Activated naive CD4-positive, alpha-beta T cell treated with anti-CD3 and anti-CD28 coated beads, Interleukin-2, amount 10 ng/mL, durations not matched to agents 7 days and 5 days (primary cell): ENCODE measurements around the gene GTF2IRD1.

Experiments used
- CTCF ChIA-PET: fragments of 350-600 bp; sonication (Branson Sonifier 250); formaldehyde crosslinking; loops from one replicate; lab custom pipeline; 2021; ENCODE audit warnings: antibody characterized with exemption; lab: Charles Lee
- DNase-seq: peaks from one replicate; pipeline ENCODE4 v3.0.0-alpha.2; 2020
- H3K27ac Mint-ChIP-seq: one replicate; pipeline ENCODE4 v1.8.0; 2021; ENCODE audit warnings: mild to moderate bottlenecking, moderate library complexity, mixed read lengths
- H3K27me3 Mint-ChIP-seq: one replicate; pipeline ENCODE4 v1.8.0; 2021; ENCODE audit warnings: mild to moderate bottlenecking, mixed read lengths
- H3K36me3 Mint-ChIP-seq: one replicate; pipeline ENCODE4 v1.8.0; 2021; ENCODE audit warnings: mixed read lengths
- H3K4me1 Mint-ChIP-seq: one replicate; pipeline ENCODE4 v1.8.0; 2021; ENCODE audit warnings: mixed read lengths
- H3K4me3 Mint-ChIP-seq: one replicate; pipeline ENCODE4 v1.8.0; 2021; ENCODE audit warnings: mild to moderate bottlenecking, moderate library complexity, mixed read lengths
- H3K9me3 Mint-ChIP-seq: one replicate; pipeline ENCODE4 v1.8.0; 2021; ENCODE audit warnings: mixed read lengths

Gene GTF2IRD1

GRCh38 chr7:74598558-74598957 is 144.9 kb downstream of the GTF2IRD1 start:
- Mint-ChIP-seq H3K4me1 (peaks cover 5% of the 10 kb centered on the region), H3K27ac (no peak overlapping the region), H3K9me3 (no peaks in the 10 kb centered on the region), H3K27me3 (no peaks in the 10 kb centered on the region), H3K4me3 (no peak overlapping the region), H3K36me3 (no peaks in the 10 kb centered on the region)
- CTCF ChIA-PET = no interaction called here
- no peak for DNase-seq

- Mint-ChIP-seq H3K9me3 (no peaks in the 10 kb centered on the region), H3K27ac (no peak overlapping the region), H3K36me3 (no peaks in the 10 kb centered on the region), H3K4me1 (peaks cover 5% of the 10 kb centered on the region), H3K27me3 (peaks cover 6% of the 10 kb centered on the region), H3K4me3 (no peak overlapping the region)
- DNase-seq = no peak
- CTCF ChIA-PET = no interaction called here
These were observed 145.5 kb downstream of the GTF2IRD1 start for GRCh38 chr7:74599244-74599643.

GRCh38 chr7:74604326-74605020 is 150.8 kb downstream of the GTF2IRD1 start:
- Mint-ChIP-seq H3K4me1 (peaks cover 17% of the 10 kb centered on the region), H3K9me3 (no peaks in the 10 kb centered on the region), H3K4me3 (no peak overlapping the region), H3K27ac (no peak overlapping the region), H3K27me3 (peaks cover 43% of the 10 kb centered on the region), H3K36me3 (no peaks in the 10 kb centered on the region)
- CTCF ChIA-PET = interaction anchor here (1.1 kb wide), 1 partner anchor 12 kb away, joined by 3 read pairs; no protein-coding TSS in a partner anchor
- DNase-seq = no peak

GRCh38 chr7:74606101-74606908 is 152.6 kb downstream of the GTF2IRD1 start:
- peak overlapping the region; percentile 42 for H3K4me3 Mint-ChIP-seq
- CTCF ChIA-PET = interaction anchor here (0.6 kb wide), 1 partner anchor 19 kb away, joined by 3 read pairs; no protein-coding TSS in a partner anchor
- peaks cover 56% of the 10 kb centered on the region for H3K27me3 Mint-ChIP-seq
- H3K36me3 Mint-ChIP-seq = no peaks in the 10 kb centered on the region
- H3K4me1 Mint-ChIP-seq = peaks cover 17% of the 10 kb centered on the region
- peak; percentile 62 for DNase-seq
- no peaks in the 10 kb centered on the region for H3K9me3 Mint-ChIP-seq
- H3K27ac Mint-ChIP-seq = no peak overlapping the region

- H3K27me3 Mint-ChIP-seq = peaks cover 61% of the 10 kb centered on the region
- CTCF ChIA-PET = interaction anchor here (0.6 kb wide), 1 partner anchor 19 kb away, joined by 3 read pairs; no protein-coding TSS in a partner anchor
- peaks cover 17% of the 10 kb centered on the region for H3K4me1 Mint-ChIP-seq
- no peaks in the 10 kb centered on the region for H3K9me3 Mint-ChIP-seq
- peak overlapping the region; percentile 42 for H3K4me3 Mint-ChIP-seq
- no peaks in the 10 kb centered on the region for H3K36me3 Mint-ChIP-seq
- H3K27ac Mint-ChIP-seq = no peak overlapping the region
- DNase-seq = no peak
These were observed 153.3 kb downstream of the GTF2IRD1 start for GRCh38 chr7:74606909-74607510.

GRCh38 chr7:74612015-74612829 is 158.5 kb downstream of the GTF2IRD1 start:
- DNase-seq = no peak
- Mint-ChIP-seq H3K36me3 (no peaks in the 10 kb centered on the region), H3K9me3 (no peaks in the 10 kb centered on the region), H3K4me1 (peaks cover 20% of the 10 kb centered on the region), H3K4me3 (no peak overlapping the region), H3K27ac (no peak overlapping the region), H3K27me3 (peaks cover 35% of the 10 kb centered on the region)
- CTCF ChIA-PET = no interaction called here

GRCh38 chr7:74615933-74616780 is 162.5 kb downstream of the GTF2IRD1 start:
- Mint-ChIP-seq H3K36me3 (no peaks in the 10 kb centered on the region), H3K9me3 (no peaks in the 10 kb centered on the region), H3K27ac (peak overlapping the region; percentile 42), H3K4me3 (no peak overlapping the region), H3K27me3 (peaks cover 13% of the 10 kb centered on the region), H3K4me1 (peaks cover 30% of the 10 kb centered on the region)
- no peak for DNase-seq
- CTCF ChIA-PET = interaction anchor here (0.7 to 1.0 kb wide), 2 partner anchors 12 to 166 kb away, joined by 3 read pairs; no protein-coding TSS in a partner anchor

- H3K27me3 Mint-ChIP-seq = peaks cover 7% of the 10 kb centered on the region
- no peaks in the 10 kb centered on the region for H3K9me3 Mint-ChIP-seq
- peak overlapping the region; percentile 51 for H3K4me3 Mint-ChIP-seq
- no peaks in the 10 kb centered on the region for H3K36me3 Mint-ChIP-seq
- peak overlapping the region; percentile 91 for H3K27ac Mint-ChIP-seq
- peak; percentile 49 for DNase-seq
- H3K4me1 Mint-ChIP-seq = peaks cover 30% of the 10 kb centered on the region
- CTCF ChIA-PET = no interaction called here
These were observed 163.6 kb downstream of the GTF2IRD1 start for GRCh38 chr7:74617180-74617744.

- H3K36me3 Mint-ChIP-seq = no peaks in the 10 kb centered on the region
- H3K4me3 Mint-ChIP-seq = no peak overlapping the region
- no peak for DNase-seq
- CTCF ChIA-PET = no interaction called here
- no peak overlapping the region for H3K27ac Mint-ChIP-seq
- H3K27me3 Mint-ChIP-seq = peaks cover 4% of the 10 kb centered on the region
- no peaks in the 10 kb centered on the region for H3K9me3 Mint-ChIP-seq
- H3K4me1 Mint-ChIP-seq = peaks cover 30% of the 10 kb centered on the region
These were observed 165.6 kb downstream of the GTF2IRD1 start for GRCh38 chr7:74619235-74619860.

- Mint-ChIP-seq H3K27ac (no peak overlapping the region), H3K27me3 (peaks cover 12% of the 10 kb centered on the region)
- CTCF ChIA-PET = no interaction called here
These were observed 168.6 kb downstream of the GTF2IRD1 start for GRCh38 chr7:74622228-74622749.

GRCh38 chr7:74623135-74623534 is 169.4 kb downstream of the GTF2IRD1 start:
- H3K27ac Mint-ChIP-seq = no peak overlapping the region
- no peaks in the 10 kb centered on the region for H3K36me3 Mint-ChIP-seq
- peaks cover 15% of the 10 kb centered on the region for H3K27me3 Mint-ChIP-seq
- DNase-seq = no peak
- H3K4me1 Mint-ChIP-seq = peaks cover 6% of the 10 kb centered on the region
- H3K9me3 Mint-ChIP-seq = no peaks in the 10 kb centered on the region
- CTCF ChIA-PET = no interaction called here
- no peak overlapping the region for H3K4me3 Mint-ChIP-seq

More at GRCh38 chr7:74622228-74622749, 168.6 kb downstream of the GTF2IRD1 start:
- peaks cover 12% of the 10 kb centered on the region for H3K4me1 Mint-ChIP-seq
- H3K4me3 Mint-ChIP-seq = no peak overlapping the region
- no peak for DNase-seq
- no peaks in the 10 kb centered on the region for H3K36me3 Mint-ChIP-seq
- no peaks in the 10 kb centered on the region for H3K9me3 Mint-ChIP-seq

- Mint-ChIP-seq H3K27ac (no peak overlapping the region), H3K27me3 (peaks cover 16% of the 10 kb centered on the region), H3K9me3 (no peaks in the 10 kb centered on the region), H3K36me3 (no peaks in the 10 kb centered on the region), H3K4me3 (no peak overlapping the region), H3K4me1 (peaks cover 5% of the 10 kb centered on the region)
- CTCF ChIA-PET = interaction anchor here (0.6 to 0.7 kb wide), 2 partner anchors 11 to 98 kb away, joined by 3 to 4 read pairs; no protein-coding TSS in a partner anchor
- DNase-seq = no peak
These were observed 171.7 kb downstream of the GTF2IRD1 start for GRCh38 chr7:74625446-74625845.
